ENCODE results near the gene HES6.

Gene HES6

GRCh38 chr2:238264072-238264460 lies 24.2 kb upstream of the HES6 start:
- Histone ChIP-seq H2BK5ac (ENCODE audit: low read depth, low read length, poor library complexity, severe bottlenecking) (no peak overlapping the region), H2BK120ac (ENCODE audit: low read depth, low read length) (peak overlapping the region; percentile 27), H4K91ac (ENCODE audit: low read length) (peak overlapping the region; percentile 66), H3K4me1 (ENCODE audit: control insufficient read depth, insufficient read depth, low read depth, low read length) (peaks cover 26% of the 10 kb centered on the region), H3K36me3 (ENCODE audit: control insufficient read depth in 1 of 2, insufficient read depth in 2 of 2, low read depth in 1 of 2, low read length in 2 of 2) (peaks cover 50 to 55% of the 10 kb centered on the region in 2 experiments), H3K4ac (ENCODE audit: low read depth in 1 of 2, low read length in 2 of 2) (no peak overlapping the region), H3K27ac (ENCODE audit: low read length, poor library complexity, severe bottlenecking) (no peak overlapping the region), H4K8ac (ENCODE audit: low read length) (peak overlapping the region; percentile 45), H3K79me1 (replicated peaks; ENCODE audit: low read length, poor library complexity, severe bottlenecking) (no peaks in the 10 kb centered on the region), H2BK12ac (ENCODE audit: low read length in 2 of 2) (no peak overlapping the region), H3K9me3 (ENCODE audit: control insufficient read depth, low read length) (no peaks in the 10 kb centered on the region), H3K27me3 (ENCODE audit: control insufficient read depth in 1 of 2, insufficient read depth in 1 of 2, low read length in 2 of 2) (no peaks in the 10 kb centered on the region), H2BK15ac (ENCODE audit: low read depth, poor library complexity, severe bottlenecking) (no peak overlapping the region), H3K9ac (ENCODE audit: low read length) (no peak overlapping the region), H3K4me2 (ENCODE audit: low read length, poor library complexity, severe bottlenecking) (no peak overlapping the region), H3K14ac (ENCODE audit: low read length in 2 of 2) (no peak overlapping the region), H3K23ac (ENCODE audit: low read length in 2 of 2) (no peak overlapping the region), H3K4me3 (ENCODE audit: insufficient read depth in 1 of 2, low read depth in 1 of 2, low read length in 2 of 2) (no peak overlapping the region), H2AK5ac (ENCODE audit: low read length, severe bottlenecking) (no peak overlapping the region), H2AFZ (ENCODE audit: low read depth, low read length) (no peak overlapping the region), H3K18ac (ENCODE audit: low read depth in 1 of 2, low read length in 2 of 2) (no peak overlapping the region)
- WGBS = 96% methylated on average over 4 of the region's 4 CpGs
- no peak for DNase-seq

GRCh38 chr2:238263204-238264071 lies 23.6 kb upstream of the HES6 start:
- Histone ChIP-seq H2BK120ac (ENCODE audit: low read depth, low read length) (no peak overlapping the region), H3K4me1 (ENCODE audit: control insufficient read depth, insufficient read depth, low read depth, low read length) (peaks cover 26% of the 10 kb centered on the region), H3K4me3 (ENCODE audit: insufficient read depth in 1 of 2, low read depth in 1 of 2, low read length in 2 of 2) (no peak overlapping the region), H2AFZ (ENCODE audit: low read depth, low read length) (no peak overlapping the region), H2BK15ac (ENCODE audit: low read depth, poor library complexity, severe bottlenecking) (no peak overlapping the region), H2BK5ac (ENCODE audit: low read depth, low read length, poor library complexity, severe bottlenecking) (no peak overlapping the region), H2BK12ac (ENCODE audit: low read length in 2 of 2) (no peak overlapping the region), H3K27me3 (ENCODE audit: control insufficient read depth in 1 of 2, insufficient read depth in 1 of 2, low read length in 2 of 2) (no peaks in the 10 kb centered on the region), H3K36me3 (ENCODE audit: control insufficient read depth in 1 of 2, insufficient read depth in 2 of 2, low read depth in 1 of 2, low read length in 2 of 2) (peaks cover 53 to 54% of the 10 kb centered on the region in 2 experiments), H4K91ac (ENCODE audit: low read length) (peak overlapping the region; percentile 66), H3K9ac (ENCODE audit: low read length) (peak overlapping the region; percentile 66), H4K8ac (ENCODE audit: low read length) (peak overlapping the region; percentile 45), H3K18ac (ENCODE audit: low read depth in 1 of 2, low read length in 2 of 2) (no peak overlapping the region), H3K79me1 (replicated peaks; ENCODE audit: low read length, poor library complexity, severe bottlenecking) (no peaks in the 10 kb centered on the region), H3K27ac (ENCODE audit: low read length, poor library complexity, severe bottlenecking) (no peak overlapping the region), H3K9me3 (ENCODE audit: control insufficient read depth, low read length) (no peaks in the 10 kb centered on the region), H3K23ac (ENCODE audit: low read length in 2 of 2) (no peak overlapping the region), H3K4ac (ENCODE audit: low read depth in 1 of 2, low read length in 2 of 2) (peak overlapping the region in 1 of 2 experiments; percentile 13), H3K14ac (ENCODE audit: low read length in 2 of 2) (no peak overlapping the region), H2AK5ac (ENCODE audit: low read length, severe bottlenecking) (no peak overlapping the region), H3K4me2 (ENCODE audit: low read length, poor library complexity, severe bottlenecking) (no peak overlapping the region)
- 31% methylated on average over 13 of the region's 13 CpGs for WGBS
- DNase-seq = peak; percentile 94

- Histone ChIP-seq H2AK5ac (ENCODE audit: low read length, severe bottlenecking) (no peak overlapping the region), H3K27me3 (ENCODE audit: control insufficient read depth in 1 of 2, insufficient read depth in 1 of 2, low read length in 2 of 2) (no peaks in the 10 kb centered on the region), H3K4me2 (ENCODE audit: low read length, poor library complexity, severe bottlenecking) (no peak overlapping the region), H3K27ac (ENCODE audit: low read length, poor library complexity, severe bottlenecking) (no peak overlapping the region), H3K4me3 (ENCODE audit: insufficient read depth in 1 of 2, low read depth in 1 of 2, low read length in 2 of 2) (no peak overlapping the region), H3K18ac (ENCODE audit: low read depth in 1 of 2, low read length in 2 of 2) (no peak overlapping the region), H3K4ac (ENCODE audit: low read depth in 1 of 2, low read length in 2 of 2) (no peak overlapping the region), H3K36me3 (ENCODE audit: control insufficient read depth in 1 of 2, insufficient read depth in 2 of 2, low read depth in 1 of 2, low read length in 2 of 2) (peaks cover 50 to 53% of the 10 kb centered on the region in 2 experiments), H3K4me1 (ENCODE audit: control insufficient read depth, insufficient read depth, low read depth, low read length) (peaks cover 26% of the 10 kb centered on the region), H4K91ac (ENCODE audit: low read length) (peak overlapping the region; percentile 70), H3K23ac (ENCODE audit: low read length in 2 of 2) (no peak overlapping the region), H2AFZ (ENCODE audit: low read depth, low read length) (no peak overlapping the region), H4K8ac (ENCODE audit: low read length) (peak overlapping the region; percentile 29), H2BK12ac (ENCODE audit: low read length in 2 of 2) (no peak overlapping the region), H2BK5ac (ENCODE audit: low read depth, low read length, poor library complexity, severe bottlenecking) (no peak overlapping the region), H3K79me1 (replicated peaks; ENCODE audit: low read length, poor library complexity, severe bottlenecking) (no peaks in the 10 kb centered on the region), H3K9me3 (ENCODE audit: control insufficient read depth, low read length) (no peaks in the 10 kb centered on the region), H3K14ac (ENCODE audit: low read length in 2 of 2) (no peak overlapping the region), H2BK15ac (ENCODE audit: low read depth, poor library complexity, severe bottlenecking) (no peak overlapping the region), H2BK120ac (ENCODE audit: low read depth, low read length) (no peak overlapping the region), H3K9ac (ENCODE audit: low read length) (peak overlapping the region; percentile 66)
- WGBS = 96% methylated on average over 12 of the region's 12 CpGs
- DNase-seq = no peak
Measured at GRCh38 chr2:238262496-238263122, 22.8 kb upstream of the HES6 start.

- H3K27ac ChIP-seq (ENCODE audit: low read length, poor library complexity, severe bottlenecking) = no peak overlapping the region
- H3K4me1 ChIP-seq (ENCODE audit: control insufficient read depth, insufficient read depth, low read depth, low read length) = peaks cover 26% of the 10 kb centered on the region
- no peak overlapping the region for H2BK12ac ChIP-seq (ENCODE audit: low read length in 2 of 2)
- peak overlapping the region; percentile 13 for H4K91ac ChIP-seq (ENCODE audit: low read length)
- no peaks in the 10 kb centered on the region for H3K27me3 ChIP-seq (ENCODE audit: control insufficient read depth in 1 of 2, insufficient read depth in 1 of 2, low read length in 2 of 2)
- no peaks in the 10 kb centered on the region for H3K9me3 ChIP-seq (ENCODE audit: control insufficient read depth, low read length)
- H2BK5ac ChIP-seq (ENCODE audit: low read depth, low read length, poor library complexity, severe bottlenecking) = no peak overlapping the region
- no peak for DNase-seq
- no peak overlapping the region for H3K4ac ChIP-seq (ENCODE audit: low read depth in 1 of 2, low read length in 2 of 2)
- peaks cover 49 to 52% of the 10 kb centered on the region in 2 experiments for H3K36me3 ChIP-seq (ENCODE audit: control insufficient read depth in 1 of 2, insufficient read depth in 2 of 2, low read depth in 1 of 2, low read length in 2 of 2)
- H3K79me1 ChIP-seq (replicated peaks; ENCODE audit: low read length, poor library complexity, severe bottlenecking) = no peaks in the 10 kb centered on the region
- H3K4me2 ChIP-seq (ENCODE audit: low read length, poor library complexity, severe bottlenecking) = no peak overlapping the region
- no peak overlapping the region for H2AFZ ChIP-seq (ENCODE audit: low read depth, low read length)
- no peak overlapping the region for H3K18ac ChIP-seq (ENCODE audit: low read depth in 1 of 2, low read length in 2 of 2)
- H3K4me3 ChIP-seq (ENCODE audit: insufficient read depth in 1 of 2, low read depth in 1 of 2, low read length in 2 of 2) = no peak overlapping the region
- no peak overlapping the region for H2BK120ac ChIP-seq (ENCODE audit: low read depth, low read length)
- no peak overlapping the region for H2BK15ac ChIP-seq (ENCODE audit: low read depth, poor library complexity, severe bottlenecking)
- H2AK5ac ChIP-seq (ENCODE audit: low read length, severe bottlenecking) = peak overlapping the region; percentile 30
- H3K23ac ChIP-seq (ENCODE audit: low read length in 2 of 2) = no peak overlapping the region
- H3K14ac ChIP-seq (ENCODE audit: low read length in 2 of 2) = no peak overlapping the region
- peak overlapping the region; percentile 66 for H3K9ac ChIP-seq (ENCODE audit: low read length)
- WGBS = 97% methylated on average over 16 of the region's 16 CpGs
- H4K8ac ChIP-seq (ENCODE audit: low read length) = no peak overlapping the region
Measured at GRCh38 chr2:238261718-238262375, 22.0 kb upstream of the HES6 start.
